HG03066 (cell line): ENCODE results near the gene SHISAL1.

Source experiments
- ATAC-seq: cut with Tn5 transposase; IDR thresholded peaks from one replicate; pipeline ENCODE4 v1.9.1; 2021; ENCODE audit warnings: low read depth; ENCODE audit not compliant: unreplicated experiment

The SHISAL1 gene

DNA sequence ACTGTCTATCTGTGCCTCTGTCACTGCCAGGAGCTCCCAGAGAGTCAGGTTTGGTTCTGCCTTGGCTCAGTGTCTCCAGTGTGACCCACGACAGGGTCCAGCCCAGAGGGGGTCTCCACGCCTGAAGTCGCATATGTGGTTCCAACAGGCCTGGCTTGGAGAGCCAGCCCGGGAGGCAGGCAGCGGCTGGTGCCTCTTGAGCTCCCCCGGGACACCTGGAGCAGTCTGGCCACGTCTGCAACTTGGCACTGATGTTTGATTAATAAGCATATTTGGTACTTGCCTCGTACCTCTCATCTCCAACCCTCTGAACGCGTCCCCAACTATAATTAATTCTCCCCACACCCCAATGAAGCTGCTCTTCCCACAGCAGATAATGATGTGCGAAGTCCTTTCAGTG is 31.7 kb upstream of the SHISAL1 start:
- no peak for ATAC-seq

DNA sequence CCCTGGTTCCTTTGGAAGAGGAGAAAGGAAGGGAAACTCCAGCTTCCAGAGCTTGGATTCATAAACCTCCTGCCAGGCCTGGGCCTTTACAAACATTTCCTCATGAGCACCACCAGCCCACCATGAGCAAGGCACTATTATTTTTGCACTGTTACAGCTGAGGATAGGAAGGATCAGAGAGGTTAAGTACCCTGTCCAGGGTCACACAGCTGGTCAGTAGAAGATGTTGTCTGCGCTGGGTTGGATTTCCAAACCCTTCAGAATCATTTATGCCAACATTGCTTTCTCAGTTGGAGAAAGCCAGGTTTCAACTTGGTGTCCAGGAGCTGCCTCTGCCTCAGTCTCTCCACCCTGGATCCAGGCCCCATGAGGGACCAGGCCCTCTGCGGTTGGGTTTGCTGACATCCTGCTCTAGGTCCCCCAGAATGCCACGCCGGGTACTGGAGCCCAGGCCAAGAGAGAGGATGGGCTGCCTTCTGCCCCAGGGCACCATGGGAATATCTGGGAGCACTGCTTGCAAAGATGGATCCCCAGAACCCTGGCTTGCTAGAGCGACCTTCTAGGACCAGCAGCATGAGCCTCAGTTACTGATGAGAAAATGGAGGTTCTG is 29.7 kb upstream of the SHISAL1 start:
- no peak for ATAC-seq

DNA sequence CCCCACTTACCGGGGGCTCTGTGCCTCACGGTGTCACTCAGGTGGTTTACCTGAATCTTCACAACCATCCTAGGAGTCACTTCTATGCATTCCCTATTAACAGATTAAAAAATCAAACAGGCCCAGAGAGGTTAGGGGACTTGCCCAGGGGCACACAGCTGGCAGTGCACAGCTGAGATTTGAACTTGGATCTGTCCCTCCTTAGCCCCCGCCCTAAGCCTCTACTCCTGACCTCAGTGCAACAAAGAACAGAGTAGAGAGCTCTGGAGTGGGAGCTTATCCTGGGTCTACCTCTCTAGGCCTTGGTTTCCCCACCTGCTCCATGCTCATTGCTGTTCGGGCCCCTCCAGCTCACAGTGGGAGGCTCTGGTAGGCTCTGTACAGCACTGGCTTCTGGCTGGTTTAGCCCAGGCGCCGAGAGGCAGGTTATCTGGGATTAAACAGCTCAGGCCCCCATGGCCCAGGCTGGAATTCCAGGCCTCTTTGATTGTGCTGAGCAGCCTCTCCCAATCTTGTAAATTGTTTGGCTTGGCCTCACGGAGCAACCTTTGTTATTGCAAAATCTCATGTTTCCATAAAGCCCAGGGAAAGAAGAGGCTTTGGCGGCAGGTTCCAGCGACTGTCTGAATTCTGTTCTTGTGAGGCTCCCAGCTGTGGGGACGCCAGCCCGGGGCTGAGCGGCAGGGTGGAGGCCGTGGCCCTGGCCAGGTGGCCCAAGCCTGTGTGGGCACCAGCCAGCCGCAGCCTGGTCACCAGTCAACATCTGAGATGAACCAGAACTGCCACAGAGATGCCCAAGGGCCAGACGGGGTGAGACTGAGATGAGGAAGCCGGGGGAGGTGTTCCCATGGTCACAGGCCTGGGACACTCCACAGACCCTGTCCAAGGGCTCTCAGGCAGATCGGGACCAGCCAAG is 28.9 kb upstream of the SHISAL1 start:
- ATAC-seq: no peak

DNA sequence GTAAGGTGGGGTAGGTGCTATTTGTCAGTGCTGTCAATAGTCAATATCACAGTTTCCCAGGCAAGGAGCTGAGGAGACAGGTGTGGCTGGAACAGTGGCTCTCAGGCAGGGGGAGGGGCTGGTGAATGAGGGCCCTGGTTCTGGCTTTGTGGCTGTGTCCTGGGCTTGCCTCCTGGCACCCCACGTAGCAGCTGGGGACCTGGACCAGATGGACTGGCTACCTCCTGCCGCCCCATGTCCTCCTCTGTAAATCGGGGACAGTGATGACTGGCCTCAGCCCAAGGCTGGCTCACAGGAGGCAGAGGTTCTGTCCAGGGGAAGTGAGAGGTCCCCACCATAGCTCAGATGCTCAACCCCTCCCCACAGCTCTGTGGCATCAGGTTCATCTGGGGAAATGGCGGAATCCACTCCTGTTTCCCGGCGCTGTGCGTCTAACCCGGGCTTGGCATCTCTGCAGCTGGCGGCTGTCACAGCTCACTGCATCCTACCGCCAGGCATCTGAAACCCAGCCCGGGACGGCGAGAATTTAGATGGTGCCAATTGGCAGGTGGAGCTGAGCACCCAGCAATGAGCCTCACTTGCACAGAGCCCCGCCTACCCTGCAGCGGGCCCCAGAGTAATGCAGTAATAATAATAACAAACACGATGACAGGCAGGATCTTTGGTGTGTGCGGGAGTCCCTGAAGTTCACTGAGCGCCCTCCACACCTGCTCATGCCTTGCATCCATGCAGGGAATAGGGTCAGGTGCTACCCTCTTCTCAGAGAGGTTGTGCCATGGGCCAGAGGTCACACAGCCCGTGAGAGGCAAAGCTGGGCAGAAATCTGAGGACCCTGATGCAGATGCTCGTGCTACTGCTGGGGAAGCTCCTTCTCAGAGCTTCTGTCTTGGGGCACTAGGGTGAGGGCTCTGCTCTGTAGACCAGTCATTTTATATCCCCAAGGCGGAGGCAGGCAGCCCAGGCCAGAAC is 27.8 kb upstream of the SHISAL1 start:
- ATAC-seq: no peak

DNA sequence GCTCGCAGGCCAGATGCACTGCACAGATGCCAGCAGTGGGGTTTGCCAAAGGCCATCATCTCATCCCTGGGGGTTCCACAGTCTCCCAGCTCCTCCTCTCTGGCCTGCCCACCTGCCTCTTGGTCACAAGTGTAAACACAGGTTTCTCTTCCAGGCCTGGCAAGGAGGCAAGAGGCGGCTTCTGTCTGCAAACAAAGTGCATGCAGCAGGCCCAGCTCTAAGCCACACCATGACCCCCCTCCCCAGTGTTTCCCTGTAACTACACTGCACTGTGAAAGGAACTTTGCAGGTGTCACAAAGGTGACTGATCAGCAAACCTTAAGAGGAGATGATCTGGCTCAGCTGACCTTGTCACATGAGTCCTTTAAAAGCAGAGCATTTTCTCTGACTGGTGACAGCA is 26.2 kb upstream of the SHISAL1 start:
- ATAC-seq: no peak

DNA sequence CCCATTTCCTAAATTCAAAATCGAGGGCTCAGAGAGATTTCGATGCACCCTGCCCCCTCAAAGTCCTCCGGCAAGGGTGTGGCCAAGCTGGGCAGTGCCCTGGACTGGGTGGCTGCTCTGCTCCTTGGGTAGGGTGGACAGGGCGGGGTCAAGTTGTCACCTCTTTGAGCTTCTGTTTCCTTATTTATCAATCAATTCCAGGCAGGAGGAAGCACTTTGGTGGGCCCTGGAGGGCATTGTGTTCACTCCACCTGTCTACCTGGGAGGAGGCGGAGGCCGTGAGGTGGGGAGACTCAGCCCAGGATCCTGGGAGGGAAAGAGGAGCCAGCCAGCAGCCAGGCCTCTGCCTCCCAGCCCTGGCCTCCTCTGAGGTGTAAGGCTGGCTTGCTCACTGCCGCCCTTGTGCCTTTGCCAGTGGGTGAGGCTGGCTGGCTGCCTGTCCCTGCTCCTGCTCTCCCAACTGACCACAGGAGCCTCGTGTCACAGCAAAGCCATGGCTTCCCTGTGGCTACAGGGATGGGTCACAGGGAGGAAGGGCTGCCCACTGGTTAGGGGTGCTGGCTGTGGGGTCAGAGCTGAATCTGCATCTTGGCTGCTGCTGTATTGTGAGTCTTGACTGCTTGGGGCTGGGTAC is 25.5 kb upstream of the SHISAL1 start:
- no peak for ATAC-seq

DNA sequence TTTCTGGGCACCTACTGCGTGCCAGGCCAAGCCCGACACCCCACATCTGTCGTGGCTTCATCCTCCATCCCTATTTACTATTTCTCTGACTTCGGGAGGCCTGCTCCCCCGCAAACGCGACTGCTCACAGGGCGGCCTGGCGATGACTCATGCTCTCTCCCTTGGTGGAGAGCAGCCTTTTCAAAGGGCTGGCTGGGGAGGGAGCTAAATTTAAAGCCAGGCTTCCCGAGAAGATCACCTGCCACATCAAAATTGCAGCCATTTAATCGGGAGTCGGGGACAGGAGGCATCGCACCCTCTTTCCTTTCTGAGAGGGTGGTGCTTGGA is 24.9 kb upstream of the SHISAL1 start:
- ATAC-seq: no peak

DNA sequence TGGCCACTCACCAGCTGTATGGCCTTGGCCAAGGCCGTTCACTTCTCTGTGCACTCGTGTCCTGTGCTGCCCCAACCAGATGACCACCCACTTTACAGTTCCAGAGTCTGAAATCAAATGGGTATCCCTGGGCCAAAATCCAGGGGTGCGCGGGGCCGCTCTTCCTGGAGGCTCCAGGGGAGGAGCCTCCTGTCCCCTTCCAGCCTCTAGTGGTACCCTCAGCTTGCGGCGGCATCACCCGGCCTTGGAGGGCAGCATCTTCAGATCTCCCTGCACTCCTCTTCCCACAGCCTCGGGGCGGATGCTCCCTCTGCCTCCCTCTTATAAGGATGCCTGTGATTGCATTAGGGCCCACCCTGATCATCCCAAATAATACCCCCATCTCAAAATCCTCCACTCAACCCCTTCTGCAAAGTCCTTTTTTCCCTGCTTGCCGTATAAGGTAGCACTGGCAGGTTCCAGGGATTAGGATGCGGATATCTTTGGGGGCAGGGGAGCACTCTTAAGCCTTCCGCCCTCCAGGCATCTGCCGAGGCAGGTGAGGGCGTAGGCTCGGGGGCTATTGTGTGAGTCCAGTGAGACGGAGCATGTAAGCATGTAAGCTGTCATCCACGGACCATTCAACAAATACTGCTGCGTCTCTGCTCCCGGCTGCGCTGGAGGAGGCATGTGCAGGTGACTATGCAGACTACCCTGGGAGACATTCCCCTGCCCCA is 24.4 kb upstream of the SHISAL1 start:
- no peak for ATAC-seq

DNA sequence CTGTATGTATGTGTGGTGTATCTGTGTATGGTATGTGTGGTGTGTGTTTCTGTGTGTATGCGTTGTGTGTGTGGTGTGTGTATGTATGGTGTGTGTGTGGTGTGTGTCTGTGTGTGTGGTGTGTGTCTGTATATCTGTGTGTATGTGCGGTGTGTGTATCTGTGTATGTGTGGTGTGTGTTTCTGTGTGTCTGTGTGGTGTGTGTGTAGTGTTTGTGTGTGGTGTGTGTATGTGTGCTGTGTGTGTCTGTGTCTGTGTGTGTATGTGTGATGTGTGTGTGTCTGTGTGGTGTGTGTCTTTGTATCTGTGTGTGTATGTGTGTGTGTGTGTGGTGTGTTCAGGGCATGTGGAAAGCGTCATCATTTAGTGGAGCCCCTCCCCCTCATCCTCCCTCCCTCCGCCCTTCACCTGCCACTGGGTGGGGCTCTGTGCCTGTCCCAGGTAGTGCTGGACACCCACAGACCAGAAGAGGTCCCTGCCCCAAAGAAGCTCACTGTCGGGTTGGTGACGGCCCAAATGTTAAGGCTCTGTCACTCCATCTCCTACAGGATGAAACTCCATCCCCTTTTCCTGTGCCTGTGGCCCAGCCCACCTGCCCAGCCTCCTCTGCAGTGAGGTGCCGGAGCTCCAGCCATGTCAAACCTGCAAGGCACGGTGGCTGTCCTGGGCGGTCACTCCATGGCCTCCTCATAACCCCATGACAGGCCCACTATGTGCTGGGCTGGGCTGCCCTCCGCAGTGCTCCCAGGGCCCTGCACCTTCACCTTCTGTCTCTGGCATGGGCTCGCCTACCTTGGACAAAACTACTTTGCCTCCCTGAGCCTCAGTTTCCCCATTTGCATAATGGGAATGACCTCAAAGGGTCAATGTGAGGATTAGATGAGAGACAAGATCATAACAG is 23.4 kb upstream of the SHISAL1 start:
- ATAC-seq: no peak

DNA sequence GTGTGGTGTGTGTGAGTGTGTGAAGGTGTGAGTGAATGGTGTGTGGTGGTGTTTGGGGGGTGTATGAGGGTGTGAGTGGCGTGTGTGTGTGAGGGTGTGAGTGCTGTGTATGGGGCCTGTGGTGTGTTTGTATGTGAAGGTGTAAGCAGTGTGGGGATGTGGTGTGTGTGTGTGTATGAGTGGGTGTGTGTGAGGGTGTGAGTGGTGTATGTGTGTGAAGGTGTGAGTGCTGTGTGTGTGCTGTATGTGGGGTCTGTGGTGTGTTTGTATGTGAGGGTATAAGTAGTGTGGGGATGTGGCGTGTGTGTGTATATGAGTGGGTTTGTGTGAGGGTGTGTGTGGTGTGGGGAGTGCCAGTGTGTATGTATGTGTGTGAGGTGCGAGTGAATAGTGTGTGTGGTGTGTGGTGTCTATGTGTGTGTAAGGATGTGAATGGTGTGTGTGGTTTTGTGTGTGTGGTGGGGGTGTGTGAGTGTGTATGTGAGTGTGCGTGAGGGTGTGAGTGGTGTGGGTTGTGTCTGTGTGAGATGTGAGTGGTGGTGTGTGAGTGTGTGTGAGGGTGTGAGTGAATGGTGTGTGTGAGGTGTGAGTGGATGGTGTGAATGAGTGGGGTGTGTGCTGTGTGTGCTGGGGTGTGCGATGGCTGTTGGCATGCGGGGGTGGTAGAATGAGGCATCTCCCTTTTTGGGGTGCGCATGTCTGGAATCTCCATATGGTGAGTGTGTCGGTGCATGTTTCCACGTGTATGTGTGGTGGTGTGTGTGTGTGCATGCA is 22.5 kb upstream of the SHISAL1 start:
- no peak for ATAC-seq

DNA sequence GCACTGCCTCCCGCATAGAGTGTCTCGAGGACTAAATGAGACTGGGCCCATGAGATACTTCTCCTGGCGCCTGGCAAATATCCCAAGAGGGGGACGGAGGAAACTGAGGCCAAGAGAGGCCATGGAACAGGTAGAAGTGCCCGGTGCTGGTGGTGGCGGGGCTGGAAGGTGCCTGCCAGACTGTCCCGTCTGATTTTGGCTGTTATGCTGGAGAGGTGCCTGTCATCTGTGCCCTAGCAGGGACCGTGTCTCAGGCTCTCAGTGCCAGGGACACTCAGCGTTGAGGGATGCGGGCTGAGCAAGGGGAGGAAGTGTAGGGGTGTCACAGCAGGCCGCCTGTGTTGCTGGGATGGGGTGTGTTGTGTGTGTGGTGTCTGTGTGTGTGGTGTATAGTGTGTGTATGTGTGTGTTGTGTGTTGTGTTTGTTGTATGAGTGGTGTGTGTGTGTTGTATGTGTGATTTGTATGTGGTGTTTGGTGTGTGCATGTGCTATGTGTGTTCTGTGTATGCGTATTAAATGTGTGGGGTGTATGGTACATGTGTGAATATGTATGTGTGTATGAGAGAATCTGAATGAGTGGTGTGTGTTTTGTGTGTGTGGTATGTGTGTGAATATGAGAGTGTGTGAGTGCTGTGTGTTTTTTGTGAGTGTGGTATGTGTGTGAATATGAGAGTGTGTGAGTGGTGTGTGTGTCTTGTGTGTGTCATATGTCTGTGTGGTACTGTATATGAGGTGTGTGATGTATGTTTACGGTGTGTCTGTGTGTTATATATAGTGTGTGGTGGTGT is 21.3 kb upstream of the SHISAL1 start:
- ATAC-seq: no peak

DNA sequence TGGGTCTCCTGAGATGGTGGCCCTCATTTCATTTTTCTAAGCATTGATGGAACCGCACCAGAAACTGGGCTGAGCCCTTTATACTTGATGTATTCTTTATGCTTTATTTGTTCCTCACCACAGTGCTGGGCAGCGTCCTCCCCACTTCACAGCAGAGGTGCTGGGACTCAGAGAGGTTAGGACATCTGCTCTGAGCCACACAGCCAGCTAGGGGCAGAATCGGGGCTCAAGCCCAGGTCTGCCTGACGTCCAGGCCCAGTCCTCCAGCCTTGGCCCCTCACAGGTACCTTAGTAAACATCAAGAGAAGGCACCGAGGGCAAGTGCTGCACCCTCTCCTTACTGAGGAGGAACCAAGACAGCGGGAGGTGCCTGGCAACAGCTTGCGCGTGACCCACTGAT is 20.2 kb upstream of the SHISAL1 start:
- no peak for ATAC-seq

DNA sequence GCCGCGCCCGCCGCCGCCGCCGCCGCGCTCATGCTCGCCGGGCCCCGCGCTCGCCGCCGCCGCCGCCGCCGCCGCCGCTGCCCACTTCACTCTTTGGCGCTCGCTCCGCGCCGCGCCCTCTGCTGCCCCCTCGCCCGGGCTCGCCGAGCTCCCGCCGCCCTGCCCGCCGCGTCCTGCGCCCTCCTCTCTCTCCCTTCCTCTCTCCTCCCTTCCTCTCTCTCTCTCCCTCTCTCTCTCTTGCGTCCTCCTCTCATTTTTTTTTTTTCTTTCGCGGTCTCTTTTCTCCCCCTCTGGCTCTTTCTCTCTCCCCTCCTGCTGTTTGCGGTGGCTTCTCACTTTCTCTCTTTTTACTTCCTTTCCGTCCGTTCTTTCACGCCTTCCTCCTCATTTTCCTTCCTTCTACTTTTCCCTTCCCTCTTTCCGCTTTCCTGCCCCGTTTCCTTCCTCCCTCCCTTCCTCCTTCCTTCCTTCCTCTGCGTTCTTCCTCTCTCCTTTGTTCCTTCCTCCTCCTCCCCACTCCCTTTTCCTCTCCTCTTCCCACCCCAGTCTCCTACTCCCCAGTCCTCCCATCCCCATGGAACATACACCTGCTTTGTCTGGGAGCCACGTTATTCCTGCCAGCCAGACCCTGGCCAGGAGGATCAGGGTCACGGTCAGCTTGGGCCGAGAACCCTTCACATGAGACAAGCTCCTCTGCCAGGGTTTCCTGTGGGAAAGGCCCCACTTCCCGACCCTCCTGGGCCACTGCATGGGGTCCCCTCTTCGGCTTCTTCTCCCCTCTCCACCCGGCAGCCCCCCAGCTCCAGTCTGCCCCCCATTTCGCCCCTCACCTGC is 19.3 kb upstream of the SHISAL1 start:
- ATAC-seq: no peak

DNA sequence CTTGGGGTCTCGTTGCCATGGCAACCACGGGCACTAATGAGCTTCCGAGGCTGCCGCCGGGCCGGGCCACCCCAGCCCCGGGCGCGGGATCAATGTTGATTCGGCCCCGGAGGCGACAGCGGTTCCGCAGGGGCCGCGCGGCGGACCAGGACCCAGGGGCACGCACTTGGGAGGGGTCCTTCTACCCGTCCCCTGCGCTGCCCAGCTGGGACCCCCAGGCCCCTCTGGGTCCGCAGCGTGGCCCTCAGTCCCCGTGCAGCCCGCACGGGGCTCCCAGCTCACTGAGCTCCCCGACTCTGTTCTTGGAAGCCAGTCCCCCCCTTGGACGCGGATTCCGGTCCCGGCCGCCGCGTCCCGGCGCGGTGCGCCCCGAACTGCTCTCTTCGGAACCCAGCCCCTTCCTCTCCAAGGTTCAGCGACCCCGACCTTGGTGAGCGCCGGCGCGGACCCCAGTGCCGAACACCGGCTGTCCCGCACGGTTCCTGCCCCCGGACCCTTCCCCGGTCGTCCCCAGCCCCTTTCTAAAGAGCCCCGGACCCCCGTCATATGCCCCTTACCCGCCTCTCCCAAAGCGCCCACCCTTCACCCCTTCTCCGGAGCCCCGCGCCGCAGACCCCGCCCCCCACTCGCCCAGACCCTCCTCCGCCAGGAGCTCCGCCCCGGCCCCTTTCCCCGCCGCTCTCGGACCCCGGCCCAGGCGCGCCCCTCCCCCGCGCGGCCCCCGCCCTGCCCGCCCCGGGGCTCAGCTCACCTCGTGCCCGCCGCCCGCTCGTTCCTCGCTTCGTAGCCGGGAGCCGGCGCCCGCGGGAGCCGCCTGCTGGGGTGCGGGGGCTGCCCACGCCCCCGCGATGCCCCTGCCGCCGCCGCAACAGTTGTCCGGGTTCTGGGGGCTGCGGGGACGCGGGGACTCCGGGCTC is 18.3 kb upstream of the SHISAL1 start:
- no peak for ATAC-seq

DNA sequence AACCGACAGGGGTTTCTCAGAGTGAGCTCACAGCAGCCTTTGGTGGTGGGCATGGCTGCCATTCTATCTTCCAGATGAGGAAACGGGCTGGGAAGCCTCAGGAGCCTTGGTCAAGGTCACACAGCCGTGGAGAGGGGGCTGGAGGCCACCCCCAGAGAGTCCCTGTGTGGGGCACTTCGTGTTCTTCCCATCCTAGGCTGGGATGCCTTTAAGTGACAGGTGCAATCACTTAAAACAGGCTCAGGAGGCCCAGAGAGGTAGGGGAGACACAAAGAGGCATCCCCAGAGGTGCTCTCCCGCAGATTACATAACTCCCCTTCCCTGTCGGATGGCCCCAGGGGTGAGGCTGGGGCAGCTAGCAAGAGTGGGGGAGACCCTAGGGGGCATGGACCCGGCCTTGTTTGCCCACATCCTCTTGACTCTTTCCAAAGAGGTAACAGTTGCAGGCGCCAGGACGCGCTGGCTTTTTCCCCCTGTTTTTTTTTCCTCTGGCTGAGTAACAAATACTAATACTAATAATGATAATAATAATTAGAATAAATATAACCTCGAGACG is 17.5 kb upstream of the SHISAL1 start:
- no peak for ATAC-seq
